OCI-LY1 (cell line): ENCODE measurements around the gene TGM2.

Source experiments
- H2AFZ ChIP-seq: fragments of 200-600 bp; sonication (generic), shearing (Covaris generic); 2 replicates; pipeline ENCODE4 v1.6.0; 2014; ENCODE audit warnings: antibody characterized with exemption, mild to moderate bottlenecking, low read length
- H3F3A ChIP-seq: fragments of 200-600 bp; sonication (generic), shearing (Covaris generic); 2 replicates; pipeline ENCODE4 v1.6.0; 2014; ENCODE audit warnings: mild to moderate bottlenecking, antibody characterized with exemption, low read length, moderate library complexity; ENCODE audit not compliant: insufficient read depth
- H3K27ac ChIP-seq: fragments of 200-600 bp; sonication (generic); 2 replicates; pipeline ENCODE4 v1.5.1; 2014; ENCODE audit warnings: low read length, mixed run types, mild to moderate bottlenecking, low read depth; ENCODE audit not compliant: poor library complexity, severe bottlenecking
- H3K27me3 ChIP-seq: fragments of 200-600 bp; sonication (generic); 2 replicates; pipeline ENCODE4 v1.6.0; 2014; ENCODE audit warnings: antibody characterized with exemption, mild to moderate bottlenecking, low read length, moderate library complexity; ENCODE audit not compliant: insufficient read depth
- H3K36me3 ChIP-seq: fragments of 200-600 bp; sonication (generic); 2 replicates; pipeline ENCODE4 v1.6.1; 2014; ENCODE audit warnings: mild to moderate bottlenecking, antibody characterized with exemption, low read length, moderate library complexity, mixed read lengths; ENCODE audit not compliant: insufficient read depth
- H3K4me1 ChIP-seq: fragments of 200-600 bp; sonication (generic); 2 replicates; pipeline ENCODE4 v1.5.1; 2014; ENCODE audit warnings: mild to moderate bottlenecking, low read length, moderate library complexity; ENCODE audit not compliant: insufficient read depth, severe bottlenecking
- H3K4me2 ChIP-seq: fragments of 200-600 bp; sonication (generic), shearing (Covaris generic); 2 replicates; pipeline ENCODE4 v1.6.1; 2014; ENCODE audit warnings: low read length
- H3K4me3 ChIP-seq: fragments of 200-600 bp; sonication (generic); 2 replicates; pipeline ENCODE4 v1.5.1; 2014; ENCODE audit warnings: low read length, low read depth, mild to moderate bottlenecking, mixed read lengths; ENCODE audit not compliant: poor library complexity, severe bottlenecking
- H3K79me2 ChIP-seq: fragments of 200-600 bp; shearing (Covaris generic); 2 replicates; pipeline ENCODE4 v1.6.1; 2016; ENCODE audit warnings: mixed run types, low read length, mixed read lengths; ENCODE audit not compliant: insufficient read depth
- H3K9ac ChIP-seq: fragments of 200-600 bp; sonication (generic), shearing (Covaris generic); 2 replicates; pipeline ENCODE4 v1.6.1; 2014; ENCODE audit warnings: mild to moderate bottlenecking, low read length, mixed read lengths
- H3K9me2 ChIP-seq: fragments of 200-600 bp; sonication (generic), shearing (Covaris generic); 2 replicates; pipeline ENCODE4 v1.6.1; 2014; ENCODE audit warnings: low read depth, mild to moderate bottlenecking, low read length, mixed read lengths
- H3K9me3 ChIP-seq: fragments of 200-600 bp; shearing (Covaris generic); 2 replicates; pipeline ENCODE4 v1.6.1; 2014; ENCODE audit warnings: low read length, mixed read lengths
- H4K20me1 ChIP-seq: fragments of 200-600 bp; sonication (generic), shearing (Covaris generic); 2 replicates; pipeline ENCODE4 v1.6.0; 2016; ENCODE audit warnings: mild to moderate bottlenecking, low read length; ENCODE audit not compliant: insufficient read depth
- CTCF ChIP-seq: fragments of 200-600 bp; sonication (generic), shearing (Covaris generic); IDR thresholded peaks from 2 replicates; pipeline ENCODE4 v1.5.1; 2017; ENCODE audit warnings: mild to moderate bottlenecking, antibody characterized with exemption, low read length, moderate library complexity, mixed read lengths
- EZH2 ChIP-seq: fragments of 200-600 bp; sonication (generic), shearing (Covaris generic); IDR thresholded peaks from 2 replicates; pipeline ENCODE4 v1.8.0; 2017; ENCODE audit warnings: borderline replicate concordance, mixed run types, mild to moderate bottlenecking, antibody characterized with exemption, low read length, moderate library complexity, mixed read lengths

Gene TGM2

DNA sequence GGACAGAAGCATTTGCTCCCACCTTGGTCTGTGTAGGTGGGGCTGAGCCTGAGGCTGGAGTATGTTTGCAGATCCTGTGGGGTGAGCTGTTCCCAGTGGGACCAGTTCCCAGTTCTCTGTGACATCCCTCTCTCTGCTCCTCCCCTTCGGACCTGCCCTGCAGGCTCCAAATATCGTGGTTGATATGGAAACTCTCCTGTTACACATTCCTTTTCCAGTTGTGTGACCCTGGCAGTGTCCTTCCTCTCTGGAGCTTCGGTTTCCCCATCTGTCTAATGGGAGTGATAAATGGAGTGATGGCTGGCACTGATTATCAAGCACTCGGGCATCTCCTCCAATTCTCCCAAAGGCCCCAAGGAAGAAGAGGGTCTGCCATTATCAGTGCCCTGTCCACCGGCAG is 15.7 kb upstream of the TGM2 start:
- no peaks in the 10 kb centered on the region for H3K27me3 ChIP-seq
- no peak overlapping the region for H2AFZ ChIP-seq
- no peaks in the 10 kb centered on the region for H4K20me1 ChIP-seq
- TF ChIP-seq EZH2 (no peak), CTCF (no peak)
- no peak overlapping the region for H3K4me2 ChIP-seq
- no peaks in the 10 kb centered on the region for H3K36me3 ChIP-seq
- no peak overlapping the region for H3K4me3 ChIP-seq
- H3K27ac ChIP-seq, result no peak overlapping the region
- no peaks in the 10 kb centered on the region for H3F3A ChIP-seq
- H3K4me1 ChIP-seq, result no peaks in the 10 kb centered on the region
- H3K9ac ChIP-seq, result no peak overlapping the region
- H3K9me3 ChIP-seq, result no peaks in the 10 kb centered on the region
- no peaks in the 10 kb centered on the region for H3K9me2 ChIP-seq
- H3K79me2 ChIP-seq, result no peaks in the 10 kb centered on the region

DNA sequence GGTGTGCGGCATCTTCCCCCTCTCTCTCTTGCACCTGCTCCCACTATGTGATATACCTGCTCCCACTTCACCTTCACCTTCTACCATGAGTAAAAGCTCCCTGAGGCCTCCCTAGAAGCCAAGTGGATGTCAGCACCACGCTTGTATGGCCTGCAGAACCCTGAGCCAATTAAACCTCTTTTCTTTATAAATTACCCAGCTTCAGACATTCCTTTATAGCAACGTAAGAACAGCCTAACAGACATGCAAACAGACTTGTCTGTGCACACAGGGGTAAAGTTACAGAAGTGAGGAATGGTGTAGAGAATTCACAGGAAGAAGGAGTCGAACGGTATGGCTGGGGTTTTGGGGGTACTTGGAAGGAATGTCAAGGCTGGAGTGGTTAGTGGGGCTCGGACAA is 14.8 kb upstream of the TGM2 start:
- Histone ChIP-seq H3K4me3 (no peak overlapping the region), H3K9me2 (no peaks in the 10 kb centered on the region), H3F3A (no peaks in the 10 kb centered on the region), H4K20me1 (no peaks in the 10 kb centered on the region), H3K79me2 (no peaks in the 10 kb centered on the region), H3K9me3 (no peaks in the 10 kb centered on the region), H3K4me1 (no peaks in the 10 kb centered on the region), H3K27ac (no peak overlapping the region), H3K4me2 (no peak overlapping the region), H3K9ac (no peak overlapping the region), H3K27me3 (no peaks in the 10 kb centered on the region), H3K36me3 (no peaks in the 10 kb centered on the region), H2AFZ (no peak overlapping the region)
- TF ChIP-seq CTCF (no peak), EZH2 (no peak)

DNA sequence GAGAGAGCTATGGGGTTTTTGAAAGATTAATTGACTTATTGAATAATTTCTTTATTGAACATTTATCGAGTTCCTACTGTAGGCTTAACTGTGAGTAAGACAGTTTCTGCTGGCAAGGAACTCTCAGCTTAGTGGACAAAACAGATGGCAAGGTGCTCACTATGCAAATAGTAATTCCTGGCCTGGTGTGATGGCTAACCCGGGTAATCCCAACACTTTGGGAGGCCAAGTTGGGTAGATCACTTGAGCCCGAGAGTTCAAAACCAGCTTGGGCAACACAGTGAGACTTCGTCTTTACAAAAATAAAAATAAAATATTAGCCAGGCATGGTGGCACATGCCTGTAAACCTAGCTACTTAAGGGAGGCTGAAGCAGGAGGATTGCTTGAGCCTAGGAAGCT is 13.5 kb upstream of the TGM2 start:
- no peaks in the 10 kb centered on the region for H3K79me2 ChIP-seq
- H4K20me1 ChIP-seq, result no peaks in the 10 kb centered on the region
- no peaks in the 10 kb centered on the region for H3K9me3 ChIP-seq
- no peaks in the 10 kb centered on the region for H3K4me1 ChIP-seq
- no peak for TF ChIP-seq EZH2
- no peak for TF ChIP-seq CTCF
- H3F3A ChIP-seq, result no peaks in the 10 kb centered on the region
- H3K9me2 ChIP-seq, result no peaks in the 10 kb centered on the region
- no peaks in the 10 kb centered on the region for H3K36me3 ChIP-seq
- H3K27ac ChIP-seq, result no peak overlapping the region
- H3K27me3 ChIP-seq, result no peaks in the 10 kb centered on the region
- no peak overlapping the region for H3K4me2 ChIP-seq
- H2AFZ ChIP-seq, result no peak overlapping the region
- no peak overlapping the region for H3K9ac ChIP-seq
- H3K4me3 ChIP-seq, result no peak overlapping the region
